A673 (cell line): ENCODE data around the gene DUS1L. TPM values are rescaled to one million over a fixed set of nuclear protein-coding genes. Genes with fewer than 3 reads are reported as not detected.

Experiments
- BruUV-seq: library from RNA; stranded (reverse); fragments of 400-500 nt; replicated peaks from 2 replicates; lab custom pipeline; 2021; lab: Mats Ljungman, UMichigan
- CTCF ChIA-PET: fragments of 300-600 bp; sonication (Branson Sonifier 250); formaldehyde crosslinking; loops from one replicate; lab custom pipeline; 2022; ENCODE audit warnings: antibody characterized with exemption; lab: Charles Lee
- POLR2A ChIA-PET: fragments of 300-600 bp; sonication (Branson Sonifier 250); formaldehyde crosslinking; loops from one replicate; lab custom pipeline; 2022; ENCODE audit warnings: antibody characterized with exemption; ENCODE audit not compliant: low non-redundant PET; lab: Charles Lee
- DNase-seq: peaks from one replicate; pipeline ENCODE4 v3.0.0-alpha.2; 2015; ENCODE audit warnings: low spot score
- H3K27ac ChIP-seq: fragments of 200-600 bp; sonication (generic); 2 replicates; pipeline ENCODE4 v1.5.1; 2016; ENCODE audit warnings: mixed run types, low read depth, mild to moderate bottlenecking, mixed read lengths, antibody characterized with exemption, low read length; ENCODE audit not compliant: poor library complexity, severe bottlenecking
- H3K27me3 ChIP-seq: fragments of 200-600 bp; sonication (generic); replicated peaks from 2 replicates; pipeline ENCODE4 v1.6.1; 2017; ENCODE audit warnings: mixed run types, low read depth, mild to moderate bottlenecking, mixed read lengths, antibody characterized with exemption, low read length; ENCODE audit not compliant: insufficient read depth, poor library complexity
- H3K36me3 ChIP-seq: fragments of 200-600 bp; sonication (generic); 2 replicates; pipeline ENCODE4 v1.6.1; 2016; ENCODE audit warnings: mixed run types, mild to moderate bottlenecking, mixed read lengths, antibody characterized with exemption, low read length; ENCODE audit not compliant: insufficient read depth, poor library complexity, severe bottlenecking
- H3K4me1 ChIP-seq: fragments of 200-600 bp; sonication (generic); 2 replicates; pipeline ENCODE4 v1.6.1; 2017; ENCODE audit warnings: mixed run types, mild to moderate bottlenecking, mixed read lengths, antibody characterized with exemption, low read length; ENCODE audit not compliant: insufficient read depth, poor library complexity, severe bottlenecking
- H3K4me3 ChIP-seq: fragments of 200-600 bp; sonication (generic); 2 replicates; pipeline ENCODE4 v1.5.1; 2016; ENCODE audit warnings: low read depth, mixed run types, mild to moderate bottlenecking, mixed read lengths, low read length; ENCODE audit not compliant: poor library complexity, severe bottlenecking
- H3K9me3 ChIP-seq: fragments of 200-600 bp; sonication (generic); 2 replicates; pipeline ENCODE4 v1.6.1; 2016; ENCODE audit warnings: mixed run types, low read depth, mild to moderate bottlenecking, mixed read lengths, antibody characterized with exemption, low read length; ENCODE audit not compliant: poor library complexity, severe bottlenecking
- CTCF ChIP-seq: fragments of 300-800, 200-600 bp; sonication (generic); conservative IDR thresholded peaks from 2 replicates; pipeline ENCODE4 v1.5.1; 2017; ENCODE audit warnings: low read depth, mild to moderate bottlenecking, antibody characterized with exemption, low read length, moderate library complexity, mixed read lengths
- EZH2 ChIP-seq: fragments of 200-600 bp; sonication (generic); IDR thresholded peaks from 2 replicates; pipeline ENCODE4 v1.6.1; 2017; ENCODE audit warnings: borderline replicate concordance, low read depth, mild to moderate bottlenecking, mixed read lengths, antibody characterized with exemption, low read length; ENCODE audit not compliant: poor library complexity, severe bottlenecking
- intact Hi-C: fragments of 100-400 bp; cut with micrococcal nuclease; formaldehyde crosslinking; loops from one replicate; pipeline ENCODE4 v1.10.0; 2022; ENCODE audit not compliant: unreplicated experiment
- total RNA-seq: library from RNA; stranded (reverse); gene quantifications from 2 replicates; pipeline ENCODE4 v1.2.3, GENCODE V29; 2021

DUS1L gene
- total RNA-seq, 1 experiment from 2014 or later, result 143 TPM

GRCh38 chr17:82112181-82112913, 46.7 kb upstream of the DUS1L start:
- no peak for TF ChIP-seq EZH2
- TF ChIP-seq CTCF, result no peak
- H3K4me3 ChIP-seq, result no peak overlapping the region
- DNase-seq, result no peak
- POLR2A ChIA-PET, result no interaction called here
- H3K27me3 ChIP-seq, result no peaks in the 10 kb centered on the region
- H3K36me3 ChIP-seq, result no peaks in the 10 kb centered on the region
- no TSS peak for BruUV-seq
- CTCF ChIA-PET, result no interaction called here
- no peak overlapping the region for H3K27ac ChIP-seq
- intact Hi-C loops, result no loop called here
- H3K4me1 ChIP-seq, result no peaks in the 10 kb centered on the region
- H3K9me3 ChIP-seq, result no peaks in the 10 kb centered on the region

DNA sequence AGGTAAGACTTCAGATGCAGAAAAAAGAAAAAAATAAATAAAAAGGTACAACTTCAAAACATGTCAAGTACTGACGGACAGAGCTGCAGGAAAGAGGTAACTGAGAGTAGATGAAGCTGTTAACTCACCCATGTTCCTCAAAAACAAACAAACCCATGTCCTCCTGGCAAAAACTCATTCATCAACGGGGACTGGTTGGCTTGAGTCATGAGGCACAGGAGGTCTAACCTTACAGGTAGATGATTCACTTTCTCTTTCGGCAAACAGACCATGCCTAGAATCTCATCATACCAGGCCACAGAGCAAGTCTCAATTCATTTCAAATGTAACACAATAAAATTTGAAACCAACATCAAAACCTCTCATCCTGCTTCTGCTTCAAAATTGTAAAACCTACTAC, 44.7 kb upstream of the DUS1L start:
- ChIA-PET POLR2A (no interaction called here), CTCF (no interaction called here)
- TF ChIP-seq CTCF (no peak), EZH2 (no peak)
- Histone ChIP-seq H3K27ac (no peak overlapping the region), H3K9me3 (no peaks in the 10 kb centered on the region), H3K4me3 (no peak overlapping the region), H3K4me1 (peaks cover 19% of the 10 kb centered on the region), H3K27me3 (no peaks in the 10 kb centered on the region), H3K36me3 (no peaks in the 10 kb centered on the region)
- BruUV-seq, result no TSS peak
- DNase-seq, result no peak
- intact Hi-C loops, result no loop called here

- Histone ChIP-seq H3K9me3 (no peaks in the 10 kb centered on the region), H3K27ac (no peak overlapping the region), H3K27me3 (no peaks in the 10 kb centered on the region), H3K4me3 (no peak overlapping the region), H3K36me3 (no peaks in the 10 kb centered on the region), H3K4me1 (peaks cover 20% of the 10 kb centered on the region)
- ChIA-PET POLR2A (no interaction called here), CTCF (no interaction called here)
- no peak for DNase-seq
- no TSS peak for BruUV-seq
- intact Hi-C loops, result no loop called here
- TF ChIP-seq CTCF (no peak), EZH2 (no peak)
Observed at GRCh38 chr17:82108961-82109475, 43.4 kb upstream of the DUS1L start.
